Hematopoietic multipotent progenitor cell treated with erythropoietin and hydrocortisone succinate and interleukin-3 and kit ligand, for 6 days (in vitro differentiated cells): ENCODE data around the gene MFSD6L.

Experiments
- DNase-seq: peaks from one replicate; pipeline ENCODE4 v3.0.0-alpha.2; 2015

MFSD6L gene

GRCh38 chr17:8798846-8799569 is at the start of gene MFSD6L:
MFSD6L (minus strand) TSS chr17:8799365; CDS start chr17:8799120, 245 bp downstream.
- no peak for DNase-seq

GRCh38 chr17:8847891-8848290 is 48.7 kb upstream of the MFSD6L start:
- no peak for DNase-seq

GRCh38 chr17:8846768-8847211 is 47.6 kb upstream of the MFSD6L start:
- peak; percentile 78 for DNase-seq

GRCh38 chr17:8844229-8845218 is 45.4 kb upstream of the MFSD6L start:
- no peak for DNase-seq

GRCh38 chr17:8843344-8843743 is 44.2 kb upstream of the MFSD6L start:
- no peak for DNase-seq

- DNase-seq, result no peak
These were observed 42.7 kb upstream of the MFSD6L start for GRCh38 chr17:8841844-8842243.

GRCh38 chr17:8839410-8839935 is 40.3 kb upstream of the MFSD6L start:
- DNase-seq, result no peak

GRCh38 chr17:8838551-8839095 is 39.5 kb upstream of the MFSD6L start:
- DNase-seq, result no peak

GRCh38 chr17:8837563-8838075 is 38.5 kb upstream of the MFSD6L start:
- no peak for DNase-seq

- DNase-seq, result no peak
These were observed 37.8 kb upstream of the MFSD6L start for GRCh38 chr17:8836821-8837562.

- DNase-seq, result no peak
These were observed 36.6 kb upstream of the MFSD6L start for GRCh38 chr17:8835631-8836364.

GRCh38 chr17:8835106-8835505 is 35.9 kb upstream of the MFSD6L start:
- DNase-seq, result no peak

- DNase-seq, result peak; percentile 53
These were observed 33.7 kb upstream of the MFSD6L start for GRCh38 chr17:8832711-8833352.

GRCh38 chr17:8831234-8831849 is 32.2 kb upstream of the MFSD6L start:
- no peak for DNase-seq

- DNase-seq, result no peak
These were observed 31.0 kb upstream of the MFSD6L start for GRCh38 chr17:8830141-8830540.

- DNase-seq, result no peak
These were observed 30.1 kb upstream of the MFSD6L start for GRCh38 chr17:8829036-8829941.

GRCh38 chr17:8828517-8828875 is 29.3 kb upstream of the MFSD6L start:
- no peak for DNase-seq

GRCh38 chr17:8826808-8827435 is 27.8 kb upstream of the MFSD6L start:
- no peak for DNase-seq

- DNase-seq, result no peak
These were observed 26.6 kb upstream of the MFSD6L start for GRCh38 chr17:8825802-8826201.
